Measurements from ENCODE around the gene RRH. TPM values are rescaled to one million over a fixed set of nuclear protein-coding genes. Genes with fewer than 3 reads are reported as not detected.

RRH gene
- total RNA-seq, 1 donor from 2014 or later = not detected

- ChIA-PET CTCF (no interaction called here), POLR2A (no interaction called here)
- H3K4me1 Mint-ChIP-seq = no peaks in the 10 kb centered on the region
- H3K4me3 Mint-ChIP-seq = no peak overlapping the region
- intact Hi-C loops (cut with micrococcal nuclease) = no loop called here
- DNase-seq (no peak), ATAC-seq (ENCODE audit: low read depth) (no peak)
- H3K27me3 Mint-ChIP-seq = peaks cover 3% of the 10 kb centered on the region
- H3K9me3 Mint-ChIP-seq = no peaks in the 10 kb centered on the region
- TF ChIP-seq CTCF (IDR thresholded peaks at IDR 0.05) = no peak
- H3K27ac Mint-ChIP-seq = no peak overlapping the region
- H3K36me3 Mint-ChIP-seq (ENCODE audit: low read depth) = no peaks in the 10 kb centered on the region
These were observed 58.5 kb downstream of the RRH start for GRCh38 chr4:109886303-109886702.

GRCh38 chr4:109887071-109887470 is 59.3 kb downstream of the RRH start:
- no peak for TF ChIP-seq CTCF (IDR thresholded peaks at IDR 0.05)
- Mint-ChIP-seq H3K36me3 (ENCODE audit: low read depth) (no peaks in the 10 kb centered on the region), H3K4me3 (no peak overlapping the region), H3K9me3 (no peaks in the 10 kb centered on the region), H3K4me1 (no peaks in the 10 kb centered on the region), H3K27ac (no peak overlapping the region), H3K27me3 (peaks cover 3% of the 10 kb centered on the region)
- CTCF ChIA-PET = no interaction called here
- POLR2A ChIA-PET = no interaction called here
- intact Hi-C loops (cut with micrococcal nuclease) = no loop called here
- ATAC-seq (ENCODE audit: low read depth) (no peak), DNase-seq (no peak)

- Mint-ChIP-seq H3K9me3 (no peaks in the 10 kb centered on the region), H3K27me3 (peaks cover 3% of the 10 kb centered on the region), H3K27ac (no peak overlapping the region), H3K4me1 (no peaks in the 10 kb centered on the region), H3K36me3 (ENCODE audit: low read depth) (no peaks in the 10 kb centered on the region), H3K4me3 (no peak overlapping the region)
- ChIA-PET POLR2A (no interaction called here), CTCF (no interaction called here)
- intact Hi-C loops (cut with micrococcal nuclease) = no loop called here
- DNase-seq (no peak), ATAC-seq (ENCODE audit: low read depth) (no peak)
- TF ChIP-seq CTCF (IDR thresholded peaks at IDR 0.05) = no peak
These were observed 62.3 kb downstream of the RRH start for GRCh38 chr4:109890076-109890475.

Other genes with a start within 250 kb of the RRH start
- gene CASP6, start 124.5 kb upstream of the RRH start, total RNA-seq = 5.6 and 7.0 TPM in 2 replicates
- 6.7 and 9.6 TPM in 2 replicates for gene PLA2G12A, start 97.9 kb upstream of the RRH start, total RNA-seq
- not detected in 2 replicates for gene CFI, start 26.0 kb upstream of the RRH start, total RNA-seq
- gene GAR1, start 12.2 kb upstream of the RRH start, total RNA-seq = 21.0 and 23.1 TPM in 2 replicates
- 0.22 and 0.24 TPM in 2 replicates for gene LRIT3, start 20.1 kb downstream of the RRH start, total RNA-seq
- not detected in 2 replicates for gene EGF, start 84.9 kb downstream of the RRH start, total RNA-seq